GM21717 (cell line): Measurements from ENCODE around the gene SLC45A2.
"Not testable (repeated sequence)": the region's sequence is repeated elsewhere in the genome, so short reads cannot be mapped to it uniquely, and the experiment has no call there.

Experiments
- ATAC-seq: cut with Tn5 transposase; IDR thresholded peaks from one replicate; pipeline ENCODE4 v1.9.1; 2021; ENCODE audit warnings: mild to moderate bottlenecking, moderate library complexity; ENCODE audit not compliant: unreplicated experiment

The SLC45A2 gene, protein sequence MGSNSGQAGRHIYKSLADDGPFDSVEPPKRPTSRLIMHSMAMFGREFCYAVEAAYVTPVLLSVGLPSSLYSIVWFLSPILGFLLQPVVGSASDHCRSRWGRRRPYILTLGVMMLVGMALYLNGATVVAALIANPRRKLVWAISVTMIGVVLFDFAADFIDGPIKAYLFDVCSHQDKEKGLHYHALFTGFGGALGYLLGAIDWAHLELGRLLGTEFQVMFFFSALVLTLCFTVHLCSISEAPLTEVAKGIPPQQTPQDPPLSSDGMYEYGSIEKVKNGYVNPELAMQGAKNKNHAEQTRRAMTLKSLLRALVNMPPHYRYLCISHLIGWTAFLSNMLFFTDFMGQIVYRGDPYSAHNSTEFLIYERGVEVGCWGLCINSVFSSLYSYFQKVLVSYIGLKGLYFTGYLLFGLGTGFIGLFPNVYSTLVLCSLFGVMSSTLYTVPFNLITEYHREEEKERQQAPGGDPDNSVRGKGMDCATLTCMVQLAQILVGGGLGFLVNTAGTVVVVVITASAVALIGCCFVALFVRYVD

DNA sequence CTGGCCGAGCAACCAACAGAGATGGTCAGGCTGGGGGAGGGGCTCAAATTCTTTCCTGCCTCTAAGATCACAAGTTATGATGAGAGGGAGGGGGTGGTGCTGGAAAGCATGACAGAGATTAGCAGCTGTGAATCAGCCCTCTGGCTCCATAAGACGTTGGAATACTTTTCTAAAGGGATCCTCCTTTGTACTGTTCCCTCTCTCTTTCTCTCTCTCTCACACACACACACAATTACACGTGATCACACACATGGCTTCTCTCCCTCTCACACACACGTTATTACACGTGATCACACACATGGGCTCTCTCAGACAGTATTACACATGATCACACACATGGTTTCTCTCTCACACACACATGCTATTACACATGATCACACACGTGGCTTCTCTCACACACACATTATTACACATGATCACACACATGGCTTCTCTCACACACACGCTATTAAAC is at the start of gene SLC45A2:
Gene SLC45A2 (minus strand): TSS at position 23 of the 454 bp plus-strand sequence. CDS start 110 bp downstream, outside the sequence.
- ATAC-seq = no peak

DNA sequence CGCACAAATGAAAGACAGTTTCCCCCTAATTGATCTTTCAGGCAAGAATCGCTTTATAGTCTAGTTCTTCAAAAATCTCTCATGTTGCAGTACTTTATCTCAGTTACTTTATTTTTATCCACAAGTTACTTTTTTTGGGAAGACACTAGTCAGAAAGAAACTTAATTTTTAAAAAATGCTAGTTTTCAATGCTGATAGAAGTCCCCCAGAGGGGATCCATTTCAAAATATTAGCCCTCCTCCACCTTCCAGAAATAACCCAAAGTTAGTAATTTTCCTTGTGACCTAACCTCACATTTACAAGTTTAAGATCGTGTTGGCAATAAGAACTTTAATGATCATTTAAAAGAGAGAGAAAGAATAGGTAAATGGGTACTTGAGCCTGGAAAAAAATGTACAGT is 47.5 kb upstream of the SLC45A2 start:
- ATAC-seq = no peak

DNA sequence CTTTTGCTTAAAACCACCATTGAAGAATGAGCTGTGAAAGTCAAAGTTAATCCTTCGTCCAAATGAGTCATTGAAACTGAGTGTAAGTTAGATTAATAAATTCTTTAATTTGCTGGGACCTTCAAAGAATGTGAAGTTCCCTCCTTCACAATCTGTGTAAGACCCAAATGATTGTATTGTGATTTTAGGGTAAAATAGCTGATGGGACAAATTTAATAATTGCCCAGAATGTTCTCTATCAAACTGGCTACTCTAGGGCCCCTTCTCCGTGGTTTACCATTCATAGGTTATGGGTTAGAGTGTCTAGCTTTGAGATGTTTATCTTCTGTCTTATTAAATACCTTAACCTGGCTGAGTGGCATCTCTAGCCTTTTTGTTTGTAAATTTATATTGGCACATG is 46.6 kb upstream of the SLC45A2 start:
- ATAC-seq = no peak

DNA sequence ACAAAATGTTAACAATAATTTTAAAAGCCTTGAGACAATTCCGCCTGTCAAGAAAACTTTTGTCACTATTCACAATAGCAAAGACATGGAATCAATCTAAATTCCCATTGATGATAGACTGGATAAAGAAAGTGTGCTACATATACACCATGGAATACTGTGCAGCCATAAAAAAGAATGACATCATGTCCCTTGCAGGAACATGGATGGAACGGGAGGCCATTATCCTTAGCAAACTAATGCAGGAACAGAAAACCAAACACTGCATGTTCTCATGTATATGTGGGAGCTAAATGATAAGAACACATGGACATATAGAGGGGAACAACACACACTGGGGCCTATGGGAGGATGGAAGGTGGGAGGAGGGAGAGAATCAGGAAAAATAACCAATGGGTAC is 46.1 kb upstream of the SLC45A2 start:
- not testable (repeated sequence) for ATAC-seq

DNA sequence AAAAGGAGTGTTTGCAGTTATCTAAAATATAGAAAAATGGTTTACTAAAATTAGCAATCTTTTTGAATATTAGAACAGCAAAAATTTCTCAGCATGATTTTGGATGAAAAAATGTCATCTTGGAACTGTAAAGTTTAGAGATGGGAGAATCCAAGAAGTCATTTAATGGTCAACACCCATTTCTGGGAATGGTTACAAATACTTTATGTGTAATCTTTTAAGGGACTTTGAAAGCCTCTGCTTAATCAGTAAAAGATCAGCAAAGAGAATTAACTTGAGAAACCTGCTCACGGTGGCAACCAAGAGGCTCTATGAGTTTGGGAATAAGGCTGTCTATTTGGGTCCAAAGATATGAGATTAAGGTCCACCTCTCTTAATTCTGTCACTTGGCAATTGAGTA is 45.6 kb upstream of the SLC45A2 start:
- ATAC-seq = no peak

DNA sequence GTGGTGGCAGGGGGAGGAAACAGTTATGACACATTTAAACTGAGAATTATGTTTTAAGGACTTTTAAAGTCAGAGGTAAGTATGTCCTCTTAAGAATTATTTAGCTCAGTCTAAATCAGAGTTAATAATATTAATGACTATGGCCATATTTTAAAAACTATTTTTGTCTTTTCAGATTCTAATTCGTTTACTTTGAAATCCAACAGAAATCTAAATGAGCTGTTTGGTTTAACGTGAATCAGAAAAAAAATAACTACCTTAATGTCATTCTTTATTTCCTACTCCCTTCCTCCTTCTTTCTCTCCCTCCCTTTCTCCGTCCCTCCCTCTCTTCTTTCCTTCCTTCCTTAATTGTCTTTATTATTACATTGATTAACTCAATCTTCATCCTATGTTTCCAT is 43.9 kb upstream of the SLC45A2 start:
- ATAC-seq = no peak

DNA sequence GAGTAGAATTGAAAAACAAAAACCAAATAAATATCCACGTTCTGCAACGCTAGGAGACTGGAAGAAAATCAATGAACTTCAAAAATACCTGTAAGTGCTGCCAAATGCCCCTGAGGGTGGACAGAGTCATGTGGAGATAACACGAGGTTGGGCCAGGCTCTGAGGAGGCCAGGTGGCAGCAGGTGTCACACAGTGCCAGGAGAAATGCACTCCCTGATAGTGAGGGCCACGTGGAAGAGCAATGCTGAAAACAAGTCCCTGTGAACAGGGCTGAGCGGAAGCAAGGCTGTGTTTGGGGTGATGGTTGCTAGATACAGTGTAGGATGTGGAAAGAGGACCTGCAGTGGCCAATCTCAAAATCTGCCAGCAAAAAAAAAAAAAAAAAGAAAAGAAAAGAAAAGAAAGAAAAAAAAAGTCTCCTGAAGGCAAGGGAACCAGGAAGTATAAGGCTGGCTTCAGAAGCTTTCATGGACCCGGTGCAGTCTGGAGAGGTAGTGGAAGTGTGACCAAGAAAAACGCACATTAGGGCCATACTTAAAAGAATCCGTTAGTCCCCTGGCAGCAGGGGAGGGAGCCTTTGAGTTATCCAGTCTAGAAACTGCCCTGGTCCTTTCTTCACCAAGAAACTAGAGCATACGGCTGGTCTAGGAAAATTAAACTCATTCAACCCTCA is 41.7 kb upstream of the SLC45A2 start:
- no peak for ATAC-seq

DNA sequence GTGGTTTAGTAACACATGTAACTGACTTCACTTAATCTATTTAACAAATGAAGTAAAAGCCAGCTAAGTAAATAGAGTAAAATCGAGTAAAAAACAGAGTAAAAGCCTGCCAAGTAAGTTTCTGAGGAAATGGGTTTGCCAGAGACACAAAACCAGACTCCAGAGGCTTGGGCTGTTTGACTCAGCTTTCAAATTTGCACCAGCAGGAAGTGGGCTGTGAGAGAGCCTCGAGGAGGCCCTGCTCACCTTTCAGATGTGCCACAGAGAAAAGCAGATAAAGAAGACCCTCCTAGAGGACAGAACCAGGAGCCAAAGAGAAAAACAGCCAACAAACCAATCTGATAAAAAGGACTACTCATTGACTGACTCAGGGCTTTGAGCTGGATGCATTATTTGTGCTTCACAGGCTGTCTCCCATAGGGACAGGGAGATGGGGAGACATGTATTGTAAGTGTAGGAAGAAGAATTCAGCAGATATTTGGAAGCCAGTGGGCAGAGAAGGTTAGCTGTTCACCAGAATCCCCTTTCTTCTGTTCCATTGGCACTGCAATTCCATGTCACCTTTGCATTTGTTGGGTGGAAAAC is 37.7 kb upstream of the SLC45A2 start:
- ATAC-seq = peak; percentile 87

DNA sequence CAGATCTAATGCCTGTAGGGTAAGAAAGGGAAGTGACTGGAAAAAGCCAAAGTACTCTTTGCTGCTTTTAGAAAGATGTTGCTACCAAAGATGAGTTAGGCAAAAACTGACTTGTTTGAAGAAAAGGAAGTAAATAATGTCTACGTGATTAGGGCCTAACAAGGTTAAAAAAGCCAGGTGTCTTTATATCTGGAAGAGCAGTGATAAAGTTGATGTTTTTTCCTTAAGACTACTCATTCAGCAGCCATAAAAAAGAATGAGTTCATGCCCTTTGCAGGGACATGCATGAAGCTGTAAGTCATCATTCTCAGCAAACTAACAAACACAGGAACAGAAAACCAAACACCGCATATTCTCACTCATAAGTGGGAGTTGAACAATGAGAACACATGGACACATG is 36.8 kb upstream of the SLC45A2 start:
- ATAC-seq = no peak

DNA sequence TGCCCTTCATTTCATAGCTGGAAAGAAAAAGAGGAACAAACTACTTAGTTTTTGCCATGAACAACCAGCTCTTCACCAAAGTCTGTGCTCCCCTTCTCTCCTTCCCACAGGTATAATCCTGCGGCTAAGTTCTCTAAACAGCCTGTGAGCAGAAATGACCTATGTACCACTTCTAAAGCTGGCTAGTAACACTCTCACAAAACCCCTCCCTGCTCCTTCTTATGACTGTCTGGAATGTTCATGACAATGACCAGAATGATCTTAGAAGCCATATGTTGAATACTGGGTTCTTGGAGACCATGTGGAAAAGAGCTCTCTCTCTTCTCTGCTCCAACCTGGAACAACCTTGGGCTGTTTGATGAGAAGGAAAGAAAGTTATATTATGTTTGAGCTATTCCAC is 36.2 kb upstream of the SLC45A2 start:
- no peak for ATAC-seq

DNA sequence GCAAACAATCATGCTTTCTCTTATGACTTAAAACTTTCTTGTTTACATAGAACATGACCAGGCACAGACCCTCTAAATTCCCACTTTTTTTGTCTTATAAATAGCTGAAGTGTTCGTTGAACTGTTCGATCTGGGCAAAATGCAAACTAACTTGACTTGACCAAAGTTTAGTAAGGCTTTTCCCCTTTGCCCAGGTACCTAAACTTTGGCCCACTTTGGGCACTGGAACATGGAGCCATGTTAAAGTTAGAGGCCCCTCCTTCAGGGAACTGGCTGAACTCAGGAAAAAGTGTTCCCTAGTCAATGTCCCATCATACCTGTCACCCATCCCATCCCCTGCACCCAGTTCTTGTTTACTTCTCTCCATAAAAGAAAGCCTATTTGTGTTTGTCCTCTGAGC is 32.8 kb upstream of the SLC45A2 start:
- no peak for ATAC-seq

DNA sequence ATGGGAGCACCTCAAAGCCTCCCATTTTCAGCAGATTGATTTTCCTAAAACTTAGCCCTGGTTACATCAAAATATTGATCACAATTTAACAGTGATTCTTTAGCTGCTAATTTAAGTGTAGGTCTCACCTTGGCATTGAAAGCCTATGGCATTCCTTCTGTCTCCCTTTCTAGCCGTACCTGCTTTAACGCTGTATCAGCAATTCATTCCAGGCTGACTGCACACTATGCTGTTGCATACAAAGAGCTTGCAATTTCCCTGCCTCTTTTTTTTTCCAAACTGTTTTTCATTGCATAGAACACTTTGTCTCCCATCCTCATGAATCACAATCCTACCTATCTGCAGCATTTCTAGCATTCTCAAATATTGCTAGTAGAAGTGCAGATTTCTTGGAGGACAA is 32.3 kb upstream of the SLC45A2 start:
- ATAC-seq = no peak

DNA sequence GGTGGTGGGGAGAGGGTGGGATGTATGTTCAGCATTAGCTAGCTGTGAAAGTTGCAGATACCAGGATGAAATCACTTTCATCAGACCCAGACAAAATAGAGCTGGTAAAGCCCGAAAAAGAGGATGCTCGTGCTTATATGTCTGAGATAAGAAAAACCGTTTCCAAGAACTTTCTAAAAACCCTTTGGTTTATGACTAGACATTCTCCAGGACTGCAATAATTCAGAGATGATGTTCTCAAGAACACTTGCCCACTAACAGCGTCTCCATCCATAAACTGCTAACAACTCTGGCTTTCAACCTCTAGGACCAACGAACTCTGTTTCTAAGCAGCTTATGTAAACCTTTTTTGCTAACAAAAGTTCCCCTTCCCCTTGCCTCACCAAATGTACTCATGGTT is 31.7 kb upstream of the SLC45A2 start:
- ATAC-seq = no peak

DNA sequence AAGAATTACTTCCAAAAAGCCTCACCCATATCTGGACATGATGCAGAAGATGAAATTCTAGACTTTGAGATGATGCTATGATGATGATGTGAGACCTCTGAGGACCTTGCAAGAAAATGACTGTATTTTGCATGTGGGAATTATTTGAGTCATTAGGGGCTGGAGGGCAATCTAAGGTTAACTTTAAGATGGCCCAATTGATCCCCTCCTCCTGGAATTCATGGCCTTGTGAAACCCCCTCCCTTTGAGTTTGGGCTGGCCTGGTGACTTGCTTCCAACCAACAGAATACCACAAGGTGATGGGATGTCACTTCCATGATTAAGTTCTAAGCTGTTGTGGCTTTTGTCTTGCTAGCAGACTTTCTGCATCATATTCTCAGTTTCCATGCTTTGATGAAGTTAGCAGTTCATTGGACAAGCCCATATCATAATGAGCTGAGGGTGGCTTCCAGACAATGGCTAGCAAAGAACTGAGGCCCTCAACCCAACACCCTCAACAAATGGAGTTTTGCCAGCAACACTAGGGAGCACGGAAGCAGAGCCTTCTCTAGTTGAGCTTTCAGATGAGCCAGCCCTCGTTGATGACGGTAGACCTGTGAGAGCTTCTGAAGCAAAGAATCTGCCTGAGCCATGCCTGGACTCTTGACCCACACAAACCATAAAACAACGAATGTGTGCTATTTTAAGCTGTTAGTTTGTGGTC is 30.8 kb upstream of the SLC45A2 start:
- no peak for ATAC-seq

DNA sequence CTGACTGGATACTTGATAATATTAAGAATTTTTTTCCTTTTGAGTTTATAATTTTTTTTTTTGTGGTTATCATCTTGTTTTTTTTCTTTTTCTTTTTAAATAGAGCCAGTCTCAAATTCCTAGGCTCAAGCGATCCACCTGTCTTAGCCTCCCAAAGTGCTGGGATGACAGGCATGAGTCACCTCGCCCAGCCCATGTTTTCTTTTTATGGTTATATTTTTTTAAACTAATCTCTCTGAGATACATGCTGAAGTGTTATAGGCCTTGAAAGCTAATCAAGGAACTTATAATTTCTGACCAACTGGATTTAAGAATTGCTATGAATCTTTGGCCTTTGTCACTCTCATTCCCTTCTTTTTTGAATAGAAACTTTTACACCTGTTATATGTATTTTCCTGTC is 30.1 kb upstream of the SLC45A2 start:
- no peak for ATAC-seq

DNA sequence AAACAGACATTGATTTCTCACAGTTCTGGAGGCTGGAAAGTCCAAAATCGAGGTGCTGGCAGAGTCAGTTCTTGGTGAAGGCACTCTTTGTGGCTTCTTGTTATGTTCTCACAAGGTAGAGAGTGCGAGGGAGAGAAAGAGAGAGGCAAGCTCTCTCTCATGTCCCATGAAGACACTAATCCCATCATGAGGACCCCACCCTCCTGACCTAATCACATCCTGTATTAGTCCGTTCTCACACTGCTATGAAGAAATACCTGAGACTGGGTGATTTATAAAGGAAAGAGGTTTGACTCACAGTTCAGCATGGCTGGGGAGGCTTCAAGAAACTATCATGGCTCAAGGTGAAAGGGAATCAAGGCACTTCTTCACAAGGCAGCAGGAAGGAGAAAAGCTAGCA is 29.1 kb upstream of the SLC45A2 start:
- no peak for ATAC-seq

DNA sequence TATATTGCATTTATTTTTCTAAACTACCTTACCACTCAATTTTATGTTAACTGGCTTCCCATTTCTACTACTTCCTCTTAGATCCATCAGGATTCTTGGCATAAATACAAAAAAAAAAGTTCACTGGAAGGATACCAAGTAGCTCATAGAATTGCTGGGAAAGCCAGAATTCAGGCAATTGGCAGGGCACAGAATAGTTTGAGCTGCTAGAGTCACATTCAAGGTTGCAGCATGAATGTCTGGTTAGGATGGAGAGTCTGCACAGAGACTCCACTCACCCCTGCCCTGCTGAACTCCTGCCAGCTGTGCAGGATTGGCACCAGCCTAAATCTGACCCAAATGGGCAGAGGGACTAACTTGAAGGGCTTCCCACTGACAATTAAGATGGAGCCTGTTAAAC is 28.3 kb upstream of the SLC45A2 start:
- no peak for ATAC-seq

DNA sequence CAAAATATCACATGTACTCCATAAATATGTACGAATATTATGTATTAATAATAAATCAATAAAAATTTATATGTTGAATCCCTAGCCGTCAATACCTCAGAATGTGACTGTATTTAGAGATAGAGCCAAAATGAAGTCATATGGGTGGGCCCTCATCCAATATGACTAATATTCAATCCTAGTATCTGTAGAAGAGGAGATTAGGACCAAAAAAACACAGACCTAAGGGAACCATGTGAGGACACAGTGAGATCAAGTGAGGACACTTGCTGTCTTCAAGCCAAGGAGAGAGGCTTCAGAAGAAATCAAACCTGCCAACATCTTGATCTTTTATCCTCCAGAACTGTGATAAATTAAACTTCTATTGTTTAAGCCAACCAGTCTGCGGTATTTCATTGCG is 27.0 kb upstream of the SLC45A2 start:
- ATAC-seq = no peak

DNA sequence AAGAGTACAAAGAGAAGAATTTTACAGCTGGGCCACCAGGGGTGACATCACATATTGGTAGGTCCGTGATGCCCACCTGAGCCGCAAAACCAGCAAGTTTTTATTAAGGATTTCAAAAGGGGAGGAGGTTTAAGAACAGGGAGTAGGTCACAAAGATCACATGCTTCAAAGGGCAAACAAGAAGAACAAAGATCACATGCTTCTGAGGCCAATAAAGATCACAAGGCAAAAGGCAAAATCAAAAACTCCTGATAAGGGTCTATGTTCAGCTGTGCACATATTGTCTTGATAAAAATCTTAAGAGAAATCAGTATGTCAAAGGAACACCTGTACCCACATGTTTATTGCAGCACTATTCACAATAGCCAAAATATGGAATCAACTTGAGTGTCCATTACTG is 25.7 kb upstream of the SLC45A2 start:
- not testable (repeated sequence) for ATAC-seq

DNA sequence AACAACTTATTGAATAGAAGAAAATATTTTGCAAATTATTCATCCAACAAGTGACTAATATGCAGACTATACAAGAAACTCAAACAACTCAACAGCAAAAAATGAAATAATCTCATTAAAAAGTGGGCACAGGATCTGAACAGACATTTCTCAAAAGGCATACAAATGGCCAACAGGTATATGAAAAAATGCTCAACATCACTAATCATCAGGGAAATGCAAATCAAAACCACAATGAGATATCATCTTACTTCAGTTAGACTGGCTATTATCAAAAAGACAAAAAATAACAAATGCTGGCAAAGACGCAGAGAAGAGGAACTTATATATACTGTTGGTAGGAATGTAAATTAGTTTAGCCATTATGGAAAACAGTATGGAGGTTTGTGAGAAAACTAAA is 25.1 kb upstream of the SLC45A2 start:
- ATAC-seq = no peak

DNA sequence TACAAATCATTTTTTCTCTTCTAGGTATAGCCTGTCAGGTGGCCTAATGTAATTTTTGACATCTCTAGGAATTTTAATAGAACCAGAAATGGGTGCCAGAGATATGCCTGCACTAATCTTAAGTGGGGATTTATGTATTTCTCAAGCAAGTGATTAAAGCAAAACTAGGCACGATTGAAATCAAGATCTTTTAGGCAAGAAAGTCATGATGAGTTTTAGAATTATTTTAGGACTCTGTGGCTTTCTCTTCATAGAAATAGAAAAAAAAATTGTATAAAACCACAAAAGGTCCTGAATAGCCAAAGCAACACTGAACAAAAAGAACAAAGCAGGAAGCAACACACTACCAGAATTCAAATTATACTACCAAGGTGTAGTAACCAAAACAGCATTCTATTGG is 24.3 kb upstream of the SLC45A2 start:
- ATAC-seq = no peak
